Left ventricle myocardium superior (tissue), 1 donor: Measurements from ENCODE around the gene TRABD2A. TPM values are rescaled to one million over a fixed set of nuclear protein-coding genes. Genes with fewer than 3 reads are reported as not detected.

Experiments
- ATAC-seq: fragments of 200-7000 bp; cut with Tn5 transposase; one replicate; pipeline ENCODE4 v1.9.1; 2020; ENCODE audit warnings: mild to moderate bottlenecking, moderate library complexity
- DNase-seq: peaks from one replicate; pipeline ENCODE4 v3.0.0-alpha.2; 2020
- intact Hi-C: fragments of 100-400 bp; cut with micrococcal nuclease; formaldehyde crosslinking; loops from one replicate; pipeline ENCODE4 v1.11.0; 2022
- total RNA-seq: library from RNA; stranded (reverse); fragmentation: NEBNext Ultra II Directional; extraction: Animal tissue kit (Norgen Biotek cat#: 25700); gene quantifications from one replicate; pipeline ENCODE4 v1.2.1, GENCODE V29; 2021
- donor health status: DM: no; HTN: yes; CAD: no; lungs with severe emphysema.

TRABD2A gene
- total RNA-seq, 1 donor from 2014 or later, result 0.62 TPM

- peak; percentile 15 for ATAC-seq
- intact Hi-C loops, result no loop called here
- DNase-seq, result peak; percentile 54
Measured at GRCh38 chr2:84906108-84906899, 25.4 kb upstream of the TRABD2A start.

GRCh38 chr2:84905181-84906107 lies 24.6 kb upstream of the TRABD2A start, which contains the start of gene TMSB10:
TMSB10 (plus strand) TSS chr2:84905656.
- peak; percentile 92 for DNase-seq
- intact Hi-C loops, result no loop called here
- ATAC-seq, result peak; percentile 92

- ATAC-seq (peak; percentile 73), DNase-seq (peak; percentile 83)
- intact Hi-C loops, result no loop called here
Measured at GRCh38 chr2:84904717-84905174, 23.9 kb upstream of the TRABD2A start.

- intact Hi-C loops, result no loop called here
- no peak for DNase-seq
Measured at GRCh38 chr2:84904151-84904550, 23.3 kb upstream of the TRABD2A start.

GRCh38 chr2:84902526-84902925 lies 21.6 kb upstream of the TRABD2A start:
- intact Hi-C loops, result no loop called here
- ATAC-seq (no peak), DNase-seq (no peak)

More at GRCh38 chr2:84904151-84904550, 23.3 kb upstream of the TRABD2A start:
- no peak for ATAC-seq

GRCh38 chr2:84901593-84902120 lies 20.8 kb upstream of the TRABD2A start:
- no peak for ATAC-seq
- DNase-seq, result no peak
- intact Hi-C loops, result no loop called here

- intact Hi-C loops, result no loop called here
- no peak for ATAC-seq
- DNase-seq, result no peak
Measured at GRCh38 chr2:84900971-84901370, 20.1 kb upstream of the TRABD2A start.

- intact Hi-C loops, result no loop called here
- no peak for DNase-seq
- no peak for ATAC-seq
Measured at GRCh38 chr2:84899304-84900204, 18.7 kb upstream of the TRABD2A start.

GRCh38 chr2:84897773-84898172 lies 16.9 kb upstream of the TRABD2A start:
- ATAC-seq (no peak), DNase-seq (no peak)
- intact Hi-C loops, result no loop called here

- ATAC-seq (no peak), DNase-seq (no peak)
- intact Hi-C loops, result no loop called here
Measured at GRCh38 chr2:84896567-84896966, 15.7 kb upstream of the TRABD2A start.

GRCh38 chr2:84894758-84895520 lies 14.1 kb upstream of the TRABD2A start:
- DNase-seq (no peak), ATAC-seq (peak; percentile 33)
- intact Hi-C loops, result no loop called here

- DNase-seq (no peak), ATAC-seq (no peak)
- intact Hi-C loops, result no loop called here
Measured at GRCh38 chr2:84894131-84894586, 13.3 kb upstream of the TRABD2A start.

- intact Hi-C loops, result no loop called here
- DNase-seq, result no peak
- ATAC-seq, result no peak
Measured at GRCh38 chr2:84891355-84892010, 10.6 kb upstream of the TRABD2A start.

- DNase-seq, result no peak
- intact Hi-C loops, result no loop called here
- no peak for ATAC-seq
Measured at GRCh38 chr2:84889332-84889731, 8.4 kb upstream of the TRABD2A start.

- ATAC-seq, result peak; percentile 84
- intact Hi-C loops, result no loop called here
- DNase-seq, result no peak
Measured at GRCh38 chr2:84888401-84889276, 7.8 kb upstream of the TRABD2A start.

- intact Hi-C loops, result no loop called here
- DNase-seq, result no peak
- ATAC-seq, result no peak
Measured at GRCh38 chr2:84886791-84887190, 5.9 kb upstream of the TRABD2A start.

- DNase-seq, result no peak
- intact Hi-C loops, result no loop called here
- ATAC-seq, result no peak
Measured at GRCh38 chr2:84885111-84885510, 4.2 kb upstream of the TRABD2A start.
